GM15510 (cell line): ENCODE data around the gene TMPRSS4.

ENCODE experiments used
- POLR2A ChIP-seq: IDR thresholded peaks from 3 replicates; pipeline ENCODE4 v1.6.1; 2011; ENCODE audit warnings: borderline replicate concordance; ENCODE audit not compliant: insufficient read length; ENCODE audit errors: extremely low read depth

The TMPRSS4 gene

DNA sequence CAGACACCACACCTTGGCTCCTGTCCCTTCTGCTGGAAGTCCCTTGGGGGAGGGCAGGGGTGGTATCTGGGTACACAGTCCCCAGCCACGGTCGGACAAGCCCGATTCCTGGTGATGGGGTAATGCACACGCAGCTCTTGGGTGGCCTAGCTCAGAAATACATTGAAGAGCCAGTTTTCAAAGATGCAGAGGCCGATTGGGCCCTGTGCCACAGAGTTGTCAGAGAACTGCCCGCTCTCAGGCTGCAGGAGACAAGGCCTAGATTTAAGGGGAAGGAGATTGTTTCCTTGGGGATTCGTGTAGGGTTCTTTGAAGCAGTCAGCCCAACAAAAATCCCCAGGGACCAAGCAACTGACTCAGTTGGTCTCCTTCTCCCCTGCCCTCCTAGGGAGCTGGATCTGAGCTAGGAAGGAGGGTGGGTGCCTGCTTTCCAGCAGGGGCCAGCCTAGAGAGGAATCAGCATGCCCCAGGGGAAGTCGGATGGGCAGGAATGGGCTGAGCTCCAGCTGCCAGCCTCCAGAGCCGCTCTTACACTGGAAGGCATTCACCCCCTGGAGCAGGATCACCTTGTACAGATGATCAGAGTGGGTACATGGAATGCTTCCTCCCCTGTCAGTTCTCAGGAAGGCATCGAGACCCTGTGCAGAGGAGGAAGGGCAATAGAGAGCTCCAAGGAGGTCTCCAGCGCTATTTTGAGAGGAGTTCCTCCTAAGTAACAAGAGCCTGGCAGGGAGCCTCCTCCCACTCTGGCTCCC, 79.1 kb downstream of the TMPRSS4 start:
- no peak for TF ChIP-seq POLR2A

DNA sequence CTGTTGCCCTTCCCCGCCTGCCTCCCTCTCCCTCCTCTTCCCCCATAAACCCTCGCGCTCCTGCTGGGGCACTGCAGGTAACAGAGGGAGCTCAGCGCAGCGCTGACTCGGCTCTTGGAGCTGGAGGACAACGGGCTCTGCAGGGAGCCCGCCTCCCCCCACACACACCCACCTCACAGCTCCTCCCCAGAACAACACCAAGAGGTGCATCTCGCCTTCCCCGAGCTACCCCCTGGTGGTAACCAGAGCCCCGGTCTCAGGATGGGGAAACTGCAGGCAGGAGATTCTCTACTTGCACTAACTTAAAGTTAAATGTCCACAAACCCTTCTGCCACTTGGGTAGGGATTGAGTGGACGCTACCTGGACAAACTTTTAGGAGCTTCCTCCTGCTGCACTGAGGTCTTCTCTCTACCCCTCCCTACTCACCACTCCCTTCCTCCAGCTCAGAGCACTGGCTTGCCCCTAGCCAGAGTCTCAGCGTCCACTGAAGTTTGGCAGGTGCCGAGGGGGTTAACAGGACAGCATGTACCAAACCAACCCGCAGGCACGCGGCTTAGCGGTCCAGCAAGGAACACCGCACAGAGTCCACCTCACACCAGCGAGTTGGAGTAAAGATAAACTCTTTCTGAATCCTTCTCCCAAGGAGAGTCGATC, 79.8 kb downstream of the TMPRSS4 start:
- no peak for TF ChIP-seq POLR2A

DNA sequence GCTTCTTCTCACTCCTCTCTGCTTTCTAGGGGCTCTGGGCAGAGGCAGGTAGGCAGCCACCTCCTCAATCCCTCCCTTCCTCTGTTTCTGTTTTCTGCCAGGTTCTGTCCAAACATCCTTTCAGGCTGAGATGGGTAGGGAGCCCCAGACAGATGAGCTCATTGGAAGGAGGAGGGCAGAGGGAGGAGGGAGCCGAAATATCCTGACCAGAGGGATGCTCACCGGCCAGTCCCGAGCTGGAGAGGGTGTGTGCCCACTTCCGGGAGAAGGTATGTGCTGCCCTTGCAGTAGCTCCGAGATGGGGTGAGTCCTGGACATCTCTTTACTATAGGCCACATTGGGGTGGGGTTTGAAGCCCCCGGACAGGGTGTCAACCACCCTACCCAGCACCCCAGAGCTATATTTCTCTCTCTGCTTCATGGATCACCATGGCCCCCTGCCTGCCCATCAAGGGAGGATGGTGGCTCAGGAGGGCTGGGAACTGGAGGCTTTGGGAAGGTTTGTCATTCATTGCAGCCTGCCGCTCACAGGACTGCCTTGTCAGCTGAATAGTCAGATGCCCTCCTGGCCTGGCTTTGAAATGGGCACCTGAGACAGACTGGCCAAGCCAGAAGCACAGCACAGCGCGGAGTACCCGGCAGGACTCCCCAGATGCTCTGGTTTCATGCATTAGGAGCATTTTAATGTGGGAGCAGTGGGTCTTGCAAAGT, 80.5 kb downstream of the TMPRSS4 start:
- TF ChIP-seq POLR2A = no peak

DNA sequence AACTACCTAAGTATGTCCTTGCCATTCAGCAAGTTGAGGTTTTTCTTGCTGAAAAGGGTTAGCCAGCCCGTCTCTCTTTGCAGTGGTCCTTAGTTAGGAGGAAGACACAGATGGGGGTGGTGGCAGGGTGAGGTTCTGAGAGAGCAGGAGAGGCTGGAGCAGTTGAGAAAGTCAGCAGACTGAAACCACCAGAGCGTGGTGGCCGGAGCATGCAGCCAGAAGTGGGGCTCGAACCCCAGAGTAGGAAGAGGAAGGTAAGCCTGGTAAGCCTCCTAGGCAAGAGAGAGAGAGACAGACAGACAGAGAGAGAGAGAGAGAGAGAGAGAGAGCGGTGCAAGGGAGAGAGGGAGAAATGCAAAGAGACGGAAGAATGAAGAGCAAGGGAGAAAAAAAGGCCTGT, 84.9 kb downstream of the TMPRSS4 start:
- TF ChIP-seq POLR2A = no peak

DNA sequence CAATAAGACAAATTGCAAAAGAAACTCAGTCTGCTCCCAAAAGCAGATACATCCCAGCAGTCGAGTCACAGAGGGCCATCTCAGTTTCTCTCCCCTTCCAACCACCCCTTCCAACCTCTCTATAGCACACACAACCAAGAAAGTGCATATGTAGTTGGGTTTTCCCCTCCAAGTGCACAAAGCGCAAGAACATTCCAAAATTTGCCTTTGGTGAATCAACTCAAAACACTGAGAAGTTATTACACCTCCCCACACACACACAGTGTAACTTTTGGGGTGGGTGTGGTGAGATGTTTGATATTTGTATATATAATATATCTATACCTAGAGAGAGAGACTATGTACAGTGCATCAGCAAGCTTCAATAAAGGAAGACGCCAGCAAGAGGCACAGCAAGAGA, 86.0 kb downstream of the TMPRSS4 start:
- no peak for TF ChIP-seq POLR2A

DNA sequence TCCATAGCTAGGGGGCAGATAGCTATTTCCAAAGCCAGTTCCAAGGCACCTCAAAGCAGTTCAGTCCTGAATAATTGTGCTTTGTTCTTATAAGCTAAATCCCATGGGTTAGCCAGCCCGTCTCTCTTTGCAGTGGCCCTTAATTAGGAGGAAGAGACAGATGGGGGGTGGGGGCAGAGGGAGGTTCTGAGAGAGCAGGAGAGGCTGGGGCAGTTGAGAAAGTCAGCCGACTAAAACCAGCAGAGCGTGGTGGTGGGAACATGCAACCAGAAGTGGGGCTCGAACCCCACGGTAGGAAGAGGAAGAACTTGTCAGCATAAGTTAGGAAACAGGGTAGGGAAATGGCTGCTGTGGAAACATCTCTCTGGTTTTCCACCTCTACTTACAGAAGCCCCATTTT, 86.6 kb downstream of the TMPRSS4 start:
- no peak for TF ChIP-seq POLR2A

DNA sequence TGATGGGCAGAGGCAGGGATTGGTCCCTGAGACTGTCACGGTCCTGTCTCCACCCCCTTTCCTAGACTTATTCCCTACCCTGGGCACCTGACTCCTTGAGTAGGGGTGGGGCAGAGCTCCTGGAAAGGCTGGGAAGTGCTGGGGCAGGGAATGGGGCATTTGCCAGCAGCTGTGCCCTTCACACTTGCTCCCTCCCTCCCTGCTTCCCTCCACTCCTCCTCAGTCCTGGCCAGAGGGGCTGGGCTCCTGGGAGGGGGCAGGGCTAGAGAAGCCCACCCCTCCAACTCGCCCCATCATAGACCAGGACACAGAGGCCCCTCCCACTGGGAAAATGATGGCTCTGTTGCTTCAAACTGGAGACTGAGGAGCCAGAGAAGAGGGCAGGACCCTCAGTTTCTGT, 88.0 kb downstream of the TMPRSS4 start:
- TF ChIP-seq POLR2A = no peak

DNA sequence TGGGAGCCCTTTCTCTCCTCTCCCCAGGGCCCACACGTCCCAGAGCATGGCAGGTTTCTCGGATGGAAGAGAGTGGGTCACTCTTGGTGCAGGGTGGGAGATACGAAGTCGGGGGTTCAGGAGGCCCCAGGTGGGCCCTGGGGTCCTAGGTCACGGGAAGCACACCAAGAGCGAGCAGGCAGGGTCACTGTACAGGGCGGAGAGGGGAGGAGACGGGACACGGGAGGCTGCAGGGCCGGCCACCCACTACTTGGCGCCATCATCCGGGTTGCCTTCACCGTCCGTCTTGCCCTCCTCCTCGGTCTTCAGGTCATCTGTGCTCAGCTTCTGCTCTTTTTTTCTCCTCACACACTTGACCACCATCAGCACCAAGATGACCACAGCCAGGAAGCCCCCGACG, 89.8 kb downstream of the TMPRSS4 start:
- TF ChIP-seq POLR2A = no peak

DNA sequence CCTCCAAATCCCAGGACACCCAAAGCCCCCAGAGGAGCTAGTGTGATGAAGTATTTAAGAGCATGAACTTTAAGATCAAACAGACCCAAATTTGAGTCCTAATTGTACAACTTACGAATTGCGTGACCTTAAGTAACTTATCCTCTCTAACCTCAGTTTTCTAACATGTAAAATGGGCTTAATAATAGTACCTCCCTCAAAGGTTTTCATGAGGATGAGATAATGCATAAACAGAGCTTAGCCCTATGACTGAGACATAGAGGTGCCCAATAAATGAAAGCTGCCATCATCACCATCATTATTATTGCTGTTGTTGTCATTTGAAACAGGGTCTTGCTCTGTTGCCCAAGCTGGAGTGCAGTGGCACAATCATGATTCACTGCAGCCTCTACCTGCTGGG, 90.4 kb downstream of the TMPRSS4 start:
- TF ChIP-seq POLR2A = no peak

DNA sequence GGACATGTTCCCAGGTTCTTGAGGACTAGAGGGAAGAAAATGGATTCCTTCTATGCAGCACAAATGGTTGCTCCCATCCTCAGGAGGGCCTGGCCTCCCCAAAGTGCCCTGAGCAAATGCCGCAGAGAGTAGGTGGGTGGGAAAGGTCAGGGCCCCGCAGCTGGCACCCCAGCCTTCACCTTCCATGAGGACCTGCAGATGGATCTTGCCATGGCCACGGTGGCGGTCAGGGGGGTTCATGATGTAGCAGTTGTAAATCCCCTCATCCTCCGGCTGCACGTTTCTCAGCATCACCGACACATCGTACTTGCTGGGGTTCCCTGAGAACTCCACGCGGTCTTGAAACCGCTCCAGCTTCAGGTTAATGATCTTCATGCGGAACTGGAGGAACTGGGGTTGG, 91.0 kb downstream of the TMPRSS4 start:
- TF ChIP-seq POLR2A = no peak

DNA sequence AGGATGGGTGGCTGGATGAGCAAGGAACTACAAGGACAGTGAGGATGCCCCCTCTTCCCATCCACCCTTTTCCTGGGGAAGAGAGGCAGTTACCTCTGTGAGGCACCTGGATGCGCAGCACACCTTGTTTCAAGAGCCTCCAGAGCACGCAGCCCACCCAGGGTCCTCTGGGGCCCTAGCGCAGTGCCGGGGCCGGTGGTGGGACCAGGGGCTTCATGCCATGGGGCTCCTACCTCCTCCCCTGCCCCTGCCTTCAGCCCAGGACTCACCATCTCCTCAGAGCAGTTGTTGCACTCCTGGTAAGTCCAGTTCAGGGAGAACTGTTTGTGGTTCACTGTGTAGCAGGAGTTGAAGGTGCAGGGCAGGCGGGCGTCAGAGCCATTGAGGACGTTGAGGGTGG, 91.4 kb downstream of the TMPRSS4 start:
- no peak for TF ChIP-seq POLR2A

DNA sequence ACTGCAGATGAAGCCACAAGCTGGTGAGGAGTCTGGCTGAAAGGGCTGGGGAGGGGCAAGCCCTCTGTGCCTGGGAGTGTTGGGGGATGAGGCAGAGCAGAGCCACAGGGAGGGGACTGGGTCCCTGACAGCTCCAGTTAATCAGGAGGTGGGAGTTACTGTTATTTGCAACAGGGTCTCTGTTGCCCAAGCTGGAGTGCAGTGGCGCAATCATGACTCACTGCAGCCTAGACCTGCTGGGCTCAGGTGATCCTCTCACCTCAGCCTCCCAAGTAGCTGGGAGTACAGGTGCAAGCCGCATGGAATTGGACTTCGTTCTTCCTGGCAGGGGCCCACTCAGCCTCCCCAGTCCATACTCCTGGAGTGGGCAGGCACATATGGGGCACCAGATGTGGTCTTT, 91.9 kb downstream of the TMPRSS4 start:
- TF ChIP-seq POLR2A = no peak

DNA sequence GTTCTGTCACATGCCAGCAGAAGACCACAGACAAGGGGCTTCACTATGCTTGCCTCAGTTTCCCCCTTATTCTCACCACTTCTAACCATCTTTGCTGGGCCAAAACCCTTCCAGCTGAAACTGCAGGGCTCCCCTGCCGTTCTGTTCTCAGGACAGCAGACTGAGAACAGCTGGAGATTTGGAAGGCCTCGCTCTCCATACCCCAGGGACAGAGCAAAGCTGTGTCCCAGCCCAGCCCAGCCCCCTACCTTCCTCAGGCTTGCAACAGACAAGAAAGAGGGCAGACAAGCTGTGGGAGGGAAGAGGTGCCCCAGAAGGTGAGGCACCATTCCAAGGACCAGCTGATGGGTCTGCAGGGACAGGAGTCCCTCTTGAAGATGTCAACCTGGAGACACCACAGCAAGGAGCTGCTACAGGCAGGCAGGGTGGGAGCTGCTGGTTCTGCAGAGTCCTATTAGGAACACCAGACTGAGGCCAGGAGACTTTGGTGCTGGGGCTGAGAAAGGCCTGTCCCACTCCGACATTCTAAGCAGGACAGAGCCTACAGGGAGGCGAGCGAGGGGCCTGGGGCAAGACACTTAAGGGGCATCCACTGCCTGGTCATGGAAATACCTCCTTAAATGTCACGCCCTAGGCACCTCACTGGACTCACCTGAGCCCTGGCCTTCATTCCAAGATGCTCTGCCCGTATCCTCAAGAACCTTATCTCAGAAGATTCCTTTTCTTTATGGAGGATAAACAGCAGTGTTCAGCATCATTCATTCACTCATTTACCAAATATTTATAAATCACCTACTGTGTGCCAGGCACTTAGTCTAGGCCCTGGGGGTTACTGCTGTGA, 92.6 kb downstream of the TMPRSS4 start:
- no peak for TF ChIP-seq POLR2A

DNA sequence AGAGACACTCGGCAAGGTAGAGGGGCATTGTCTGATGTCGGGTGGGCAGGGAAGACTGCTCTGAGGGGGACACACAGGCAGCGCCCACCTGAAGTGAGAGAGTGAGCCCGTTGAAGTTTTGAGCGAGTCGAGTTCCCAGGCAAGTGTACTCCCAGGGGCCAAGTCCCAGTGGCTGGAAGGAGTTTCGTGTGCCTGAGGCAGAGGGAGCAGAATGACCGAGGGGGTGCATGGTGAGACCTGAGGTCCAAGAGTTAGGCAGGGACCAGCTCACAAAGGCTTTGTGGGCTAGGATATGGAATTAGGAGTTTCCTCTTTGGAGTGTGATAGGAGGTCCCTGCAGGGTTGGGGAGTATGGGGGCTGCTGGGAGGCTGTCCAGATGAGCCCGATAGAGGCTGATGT, 93.4 kb downstream of the TMPRSS4 start:
- no peak for TF ChIP-seq POLR2A

DNA sequence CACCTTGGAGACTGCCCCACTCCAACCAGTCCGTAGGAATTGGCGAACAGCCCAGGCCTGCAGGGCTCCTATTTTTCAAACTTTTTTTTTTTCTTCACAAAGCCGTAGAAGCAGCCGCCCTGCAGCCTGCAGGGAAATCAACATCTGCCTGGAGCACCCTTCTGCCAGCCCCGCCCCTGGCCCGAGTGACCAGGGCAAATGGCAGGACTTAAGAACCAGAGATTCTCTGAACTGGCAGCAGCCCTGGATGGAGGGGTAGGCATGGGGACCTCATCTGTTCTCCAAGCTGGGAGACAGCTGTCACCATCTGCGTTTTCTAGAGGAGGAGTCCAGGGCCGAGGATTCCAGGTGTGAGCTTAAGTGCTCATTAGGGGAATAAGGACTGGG, 94.0 kb downstream of the TMPRSS4 start:
- no peak for TF ChIP-seq POLR2A
